ENCODE data around the gene IL1B.

Gene IL1B

DNA sequence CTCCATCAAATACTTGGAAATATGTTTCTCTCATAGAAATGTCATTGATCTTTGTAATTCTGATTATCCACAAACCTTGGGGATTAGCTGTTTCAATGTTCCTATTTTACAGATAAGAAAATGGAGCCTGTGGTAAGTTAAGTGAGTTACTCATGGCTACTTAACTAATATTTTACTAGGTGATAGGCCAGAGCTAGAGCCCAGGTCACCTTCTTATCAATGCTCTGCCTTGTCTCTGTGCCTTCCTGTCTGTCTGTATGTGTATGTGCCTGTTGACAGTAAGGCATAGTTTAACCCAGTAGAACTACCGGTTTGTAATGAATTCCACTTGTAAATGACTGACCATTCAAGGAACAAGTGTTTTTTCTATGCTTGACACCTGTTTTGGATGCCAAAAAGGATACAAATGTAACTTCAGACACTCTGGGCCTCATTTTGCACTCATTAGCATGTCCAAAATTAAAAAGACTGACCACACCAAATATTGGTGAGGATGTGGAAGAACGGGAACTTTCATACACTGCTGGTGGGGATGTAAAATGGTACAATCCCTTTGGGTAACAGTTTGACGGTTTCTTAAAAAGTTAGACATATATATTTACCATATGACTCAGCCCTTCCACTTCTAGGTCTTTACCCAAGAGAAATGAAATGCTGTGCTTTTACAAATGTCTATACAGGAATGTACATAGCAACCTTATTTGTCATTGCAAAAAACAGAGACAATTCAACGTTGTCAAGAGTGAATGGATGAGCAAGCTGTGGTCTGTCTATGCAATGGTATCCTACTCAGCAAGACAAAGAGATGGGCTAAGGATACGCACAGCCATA, 32.7 kb downstream of the IL1B start:
- no peak for DNase-seq (ENCODE audit: low read depth)
- no peak overlapping the region for H3K4me3 ChIP-seq (ENCODE audit: low read depth, low read length)

GRCh38 chr2:112800881-112801583, 35.5 kb downstream of the IL1B start:
- no peak for TF ChIP-seq POLR2A (IDR thresholded peaks at IDR 0.05; ENCODE audit: extremely low read depth, insufficient read length)
- no peak for TF ChIP-seq MYC (IDR thresholded peaks at IDR 0.05; ENCODE audit: low read depth, low read length)
- no peak for TF ChIP-seq CTCF (IDR thresholded peaks at IDR 0.05; ENCODE audit: low read depth, low read length)
- H3K4me3 ChIP-seq (ENCODE audit: low read depth, low read length): no peak overlapping the region
- DNase-seq (ENCODE audit: low read depth): no peak

More for the DNA sequence above, 32.7 kb downstream of the IL1B start:
- TF ChIP-seq CTCF (IDR thresholded peaks at IDR 0.05; ENCODE audit: low read depth, low read length) (no peak), MYC (IDR thresholded peaks at IDR 0.05; ENCODE audit: low read depth, low read length) (no peak)

DNA sequence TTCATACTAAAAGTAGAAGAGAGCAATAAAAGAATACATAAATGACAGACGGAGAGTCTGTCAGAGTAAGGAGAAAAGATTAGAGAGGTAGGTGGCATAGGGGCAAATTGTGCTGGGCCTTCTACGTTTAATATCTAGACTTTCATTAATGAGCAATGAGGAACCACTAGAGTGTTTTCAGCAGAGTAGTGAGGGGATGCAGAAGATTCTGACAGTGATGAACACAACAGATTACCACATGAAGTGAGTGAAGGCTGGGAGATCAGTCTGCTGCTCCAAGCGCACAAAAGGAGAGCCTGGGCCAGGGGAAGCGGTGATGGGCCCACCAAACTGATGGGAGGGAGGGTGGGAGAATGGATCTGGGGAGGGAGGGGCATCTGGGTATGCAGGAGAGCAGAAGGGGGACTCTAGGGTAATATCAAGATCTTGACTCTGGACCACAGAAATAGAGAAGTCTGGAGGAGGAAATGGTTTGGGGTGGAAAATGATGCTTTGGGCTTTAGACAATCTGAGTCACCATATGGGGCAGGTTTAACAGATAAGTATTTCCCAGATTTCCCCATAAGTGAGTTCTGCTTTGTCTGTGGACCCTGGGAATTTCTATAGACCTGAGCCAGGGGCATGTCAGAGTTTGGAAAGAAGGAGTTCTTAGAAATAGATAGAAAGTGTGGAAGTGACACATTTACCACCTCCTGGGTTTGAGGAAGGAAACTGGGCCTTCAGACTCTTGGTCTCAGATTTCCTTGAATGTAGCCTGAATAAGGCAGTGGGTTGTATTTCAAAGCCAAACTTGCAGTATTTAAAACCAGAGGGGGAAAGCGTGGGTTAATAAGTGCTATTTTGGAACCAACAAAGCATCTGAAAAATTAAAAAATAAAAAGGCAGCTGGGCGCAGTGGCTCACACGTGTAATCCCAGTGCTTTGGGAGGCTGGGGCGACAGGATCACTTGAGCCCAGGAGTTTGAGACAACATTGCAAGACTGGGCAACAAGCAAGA, 37.3 kb downstream of the IL1B start:
- DNase-seq (ENCODE audit: low read depth): peak; percentile 47
- TF ChIP-seq, protein P1, sequence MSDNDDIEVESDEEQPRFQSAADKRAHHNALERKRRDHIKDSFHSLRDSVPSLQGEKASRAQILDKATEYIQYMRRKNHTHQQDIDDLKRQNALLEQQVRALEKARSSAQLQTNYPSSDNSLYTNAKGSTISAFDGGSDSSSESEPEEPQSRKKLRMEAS (IDR thresholded peaks at IDR 0.05; ENCODE audit: low read depth, low read length): no peak
- TF ChIP-seq MYC (IDR thresholded peaks at IDR 0.05; ENCODE audit: low read depth, low read length) (no peak), POLR2A (IDR thresholded peaks at IDR 0.05; ENCODE audit: extremely low read depth, insufficient read length) (no peak), CTCF (IDR thresholded peaks at IDR 0.05; ENCODE audit: low read depth, low read length) (no peak)
- H3K4me3 ChIP-seq (ENCODE audit: low read depth, low read length): no peak overlapping the region

- TF ChIP-seq POLR2A (IDR thresholded peaks at IDR 0.05; ENCODE audit: extremely low read depth, insufficient read length) (no peak), CTCF (IDR thresholded peaks at IDR 0.05; ENCODE audit: low read depth, low read length) (no peak), MYC (IDR thresholded peaks at IDR 0.05; ENCODE audit: low read depth, low read length) (no peak)
- TF ChIP-seq, protein P1 (IDR thresholded peaks at IDR 0.05; ENCODE audit: low read depth, low read length): no peak
- H3K4me3 ChIP-seq (ENCODE audit: low read depth, low read length): no peak overlapping the region
- no peak for DNase-seq (ENCODE audit: low read depth)
Observed at GRCh38 chr2:112796486-112796885, 40.1 kb downstream of the IL1B start.

GRCh38 chr2:112795774-112796173, 40.8 kb downstream of the IL1B start:
- DNase-seq (ENCODE audit: low read depth): peak; percentile 57
- H3K4me3 ChIP-seq (ENCODE audit: low read depth, low read length): no peak overlapping the region
- TF ChIP-seq, protein P1 (IDR thresholded peaks at IDR 0.05; ENCODE audit: low read depth, low read length): 0 out of 2 replicates have a peak, but pooled peaks have one; percentile 9
- no peak for TF ChIP-seq MYC (IDR thresholded peaks at IDR 0.05; ENCODE audit: low read depth, low read length)

- H3K4me3 ChIP-seq (ENCODE audit: low read depth, low read length): no peak overlapping the region
- peak; percentile 57 for DNase-seq (ENCODE audit: low read depth)
- TF ChIP-seq POLR2A (IDR thresholded peaks at IDR 0.05; ENCODE audit: extremely low read depth, insufficient read length) (no peak), MYC (IDR thresholded peaks at IDR 0.05; ENCODE audit: low read depth, low read length) (no peak), CTCF (IDR thresholded peaks at IDR 0.05; ENCODE audit: low read depth, low read length) (no peak)
- TF ChIP-seq, protein P1 (IDR thresholded peaks at IDR 0.05; ENCODE audit: low read depth, low read length): no peak
Observed at GRCh38 chr2:112794841-112795240, 41.7 kb downstream of the IL1B start.

Measured in NB4 (cell line).